Panc1 (cell line): Measurements from ENCODE around the gene BUB3. TPM values are rescaled to one million over a fixed set of nuclear protein-coding genes. Genes with fewer than 3 reads are reported as not detected.
"Not testable (repeated sequence)": the region's sequence is repeated elsewhere in the genome, so short reads cannot be mapped to it uniquely, and the experiment has no call there.

ENCODE experiments used
- ATAC-seq: fragments of 200-7000 bp; cut with Tn5 transposase; 2 replicates; pipeline ENCODE4 v1.9.1; 2020; ENCODE audit warnings: mild to moderate bottlenecking, moderate library complexity
- BruUV-seq: library from RNA; stranded (reverse); fragments of 400-500 nt; replicated peaks from 2 replicates; lab custom pipeline; 2021; lab: Mats Ljungman, UMichigan
- CTCF ChIA-PET: fragments of 300-600 bp; sonication (Branson Sonifier 250); formaldehyde crosslinking; loops from one replicate; lab custom pipeline; 2022; ENCODE audit warnings: antibody characterized with exemption; lab: Charles Lee
- POLR2A ChIA-PET: fragments of 300-600 bp; sonication (Branson Sonifier 250); formaldehyde crosslinking; loops from one replicate; lab custom pipeline; 2022; ENCODE audit warnings: antibody characterized with exemption; lab: Charles Lee
- DNase-seq: peaks from one replicate; pipeline ENCODE4 v3.0.0-alpha.2; 2010; ENCODE audit warnings: low read depth, low spot score
- H3K27ac ChIP-seq: 2 replicates; pipeline ENCODE4 v1.5.1; 2011; ENCODE audit warnings: mild to moderate bottlenecking, low read length, inconsistent platforms
- H3K27me3 ChIP-seq: fragments of 200-500 bp; sonication (Bioruptor generic); 2 replicates; pipeline ENCODE4 v1.6.0; 2014; ENCODE audit warnings: low read length, inconsistent platforms; ENCODE audit not compliant: control insufficient read depth, insufficient read depth
- H3K36me3 ChIP-seq: fragments of 200-500 bp; sonication (Bioruptor generic); 2 replicates; pipeline ENCODE4 v1.5.1; 2014; ENCODE audit warnings: inconsistent platforms, mild to moderate bottlenecking, low read length, moderate library complexity; ENCODE audit not compliant: control insufficient read depth, insufficient read depth
- H3K4me1 ChIP-seq: 2 replicates; pipeline ENCODE4 v1.5.1; 2011; ENCODE audit warnings: inconsistent platforms, mild to moderate bottlenecking, low read length, moderate library complexity; ENCODE audit not compliant: control insufficient read depth, insufficient read depth
- H3K4me3 ChIP-seq, 2 experiments: 2 replicates each; pipeline ENCODE4 v1.5.1; 2011 to 2012; ENCODE audit warnings: low read depth in 2 of 2, low read length in 2 of 2, mild to moderate bottlenecking in 2 of 2, inconsistent platforms in 1 of 2, moderate library complexity in 1 of 2
- H3K9me3 ChIP-seq: fragments of 200-500 bp; sonication (Bioruptor generic); 2 replicates; pipeline ENCODE4 v1.5.1; 2014; ENCODE audit warnings: low read depth, mild to moderate bottlenecking, inconsistent platforms, low read length, moderate library complexity; ENCODE audit not compliant: control insufficient read depth, insufficient read depth
- CTCF ChIP-seq: fragments of 450-650 bp; IDR thresholded peaks from 2 replicates; pipeline ENCODE4 v1.5.1; 2017; ENCODE audit warnings: mild to moderate bottlenecking
- POLR2AphosphoS5 ChIP-seq: IDR thresholded peaks from 2 replicates; pipeline ENCODE4 v1.6.1; 2012; ENCODE audit warnings: mild to moderate bottlenecking, low read depth, low read length, moderate library complexity
- REST ChIP-seq, 2 experiments: IDR thresholded peaks; 2 replicates each; pipeline ENCODE4 v1.6.1; 2011 to 2012; ENCODE audit warnings: low read depth in 2 of 2, control low read depth in 1 of 2, low read length in 1 of 2, mild to moderate bottlenecking in 1 of 2, moderate library complexity in 1 of 2; ENCODE audit not compliant: insufficient read depth in 1 of 2
- SIN3A ChIP-seq: IDR thresholded peaks from 2 replicates; pipeline ENCODE4 v1.6.1; 2012; ENCODE audit warnings: low read depth, mild to moderate bottlenecking, low read length, moderate library complexity, borderline replicate concordance; ENCODE audit not compliant: insufficient read depth
- TCF7L2 ChIP-seq: IDR thresholded peaks from 2 replicates; pipeline ENCODE4 v1.6.1; 2011; ENCODE audit warnings: mild to moderate bottlenecking, low read depth, low read length, inconsistent platforms
- in situ Hi-C: cut with HindIII; loops from 2 replicates; pipeline ENCODE4 v1.10.0; 2016; ENCODE audit warnings: low sequenced_read_pairs, low pct_unique_long_range_greater_than_20kb
- intact Hi-C: fragments of 100-400 bp; cut with micrococcal nuclease; formaldehyde crosslinking; loops from one replicate; pipeline ENCODE4 v1.10.0; 2022; ENCODE audit not compliant: unreplicated experiment
- total RNA-seq: library from RNA; stranded (reverse); gene quantifications from one replicate; pipeline ENCODE4 v1.2.1, GENCODE V29; 2021; ENCODE audit not compliant: unreplicated experiment

The BUB3 gene
- total RNA-seq, 1 experiment from 2014 or later = 237 TPM

GRCh38 chr10:123166618-123167017 is 12.4 kb downstream of the BUB3 start:
- no peak overlapping the region for H3K4me3 ChIP-seq
- TF ChIP-seq POLR2AphosphoS5 (no peak), TCF7L2 (no peak)
- DNase-seq (no peak), ATAC-seq (no peak)
- H3K9me3 ChIP-seq = no peaks in the 10 kb centered on the region
- no TSS peak for BruUV-seq
- in situ Hi-C loops = no loop called here
- CTCF ChIA-PET = interaction anchor here (0.6 kb wide), 1 partner anchor 10 kb away, joined by 3 read pairs; no protein-coding TSS in a partner anchor
- intact Hi-C loops = no loop called here
- no peak overlapping the region for H3K27ac ChIP-seq
- no peaks in the 10 kb centered on the region for H3K27me3 ChIP-seq
- H3K36me3 ChIP-seq = peaks cover 58% of the 10 kb centered on the region
- H3K4me1 ChIP-seq = no peaks in the 10 kb centered on the region
- POLR2A ChIA-PET = no interaction called here

GRCh38 chr10:123170961-123171360 is 16.8 kb downstream of the BUB3 start:
- Histone ChIP-seq H3K27me3 (no peaks in the 10 kb centered on the region), H3K4me1 (no peaks in the 10 kb centered on the region), H3K9me3 (no peaks in the 10 kb centered on the region), H3K4me3 (no peak overlapping the region), H3K36me3 (peaks cover 14% of the 10 kb centered on the region), H3K27ac (no peak overlapping the region)
- ChIA-PET POLR2A (no interaction called here), CTCF (no interaction called here)
- ATAC-seq (no peak), DNase-seq (no peak)
- intact Hi-C loops = no loop called here
- BruUV-seq = no TSS peak
- TF ChIP-seq REST (IDR thresholded peaks at IDR 0.05; ENCODE audit: insufficient read depth in 1 of 2, low read depth in 2 of 2, low read length in 1 of 2) (no peak), POLR2AphosphoS5 (no peak), SIN3A (no peak), CTCF (no peak), TCF7L2 (no peak)
- in situ Hi-C loops = no loop called here

- H3K27ac ChIP-seq, H3K36me3 ChIP-seq, DNase-seq, H3K9me3 ChIP-seq, CTCF ChIA-PET, BruUV-seq, intact Hi-C loops, H3K4me3 ChIP-seq, H3K4me1 ChIP-seq, ATAC-seq, in situ Hi-C loops, POLR2A ChIA-PET, H3K27me3 ChIP-seq: not testable (repeated sequence)
These were observed 17.4 kb downstream of the BUB3 start for GRCh38 chr10:123171616-123172015.
